Stimulated activated naive B cell treated with anti-CD40 and anti-IgM and Interleukin-4, amounts not matched to agents 10 μg/mL and 1 μg/mL and 100 μg/mL, for 72 hours (primary cell): ENCODE measurements around the gene ZNF44.

Experiments
- ATAC-seq, 2 donors: fragments of 150-1000 bp; cut with Tn5 transposase; replicated peaks; 2 replicates each; pipeline ENCODE4 v1.10.0; 2021; ENCODE audit warnings: moderate library complexity in 1 of 2
- DNase-seq: peaks from one replicate; pipeline ENCODE4 v3.0.0; 2021
- H3K27ac Mint-ChIP-seq: one replicate; pipeline ENCODE4 v1.8.0; 2022; ENCODE audit warnings: mild to moderate bottlenecking, mixed read lengths
- H3K27me3 Mint-ChIP-seq, 2 donors: one replicate each; pipeline ENCODE4 v1.8.0; 2022; ENCODE audit warnings: mixed read lengths in 2 of 2
- H3K36me3 Mint-ChIP-seq, 2 donors: one replicate each; pipeline ENCODE4 v1.8.0; 2022; ENCODE audit warnings: mixed read lengths in 2 of 2, mild to moderate bottlenecking in 1 of 2
- H3K4me1 Mint-ChIP-seq, 2 donors: one replicate each; pipeline ENCODE4 v1.8.0; 2022; ENCODE audit warnings: mixed read lengths in 2 of 2, mild to moderate bottlenecking in 1 of 2
- H3K4me3 Mint-ChIP-seq, 2 donors: one replicate each; pipeline ENCODE4 v1.8.0; 2022; ENCODE audit warnings: mild to moderate bottlenecking in 2 of 2, mixed read lengths in 2 of 2, moderate library complexity in 1 of 2
- H3K9me3 Mint-ChIP-seq, 2 donors: one replicate each; pipeline ENCODE4 v1.8.0; 2022; ENCODE audit warnings: mixed read lengths in 2 of 2, mild to moderate bottlenecking in 1 of 2

The ZNF44 gene

DNA sequence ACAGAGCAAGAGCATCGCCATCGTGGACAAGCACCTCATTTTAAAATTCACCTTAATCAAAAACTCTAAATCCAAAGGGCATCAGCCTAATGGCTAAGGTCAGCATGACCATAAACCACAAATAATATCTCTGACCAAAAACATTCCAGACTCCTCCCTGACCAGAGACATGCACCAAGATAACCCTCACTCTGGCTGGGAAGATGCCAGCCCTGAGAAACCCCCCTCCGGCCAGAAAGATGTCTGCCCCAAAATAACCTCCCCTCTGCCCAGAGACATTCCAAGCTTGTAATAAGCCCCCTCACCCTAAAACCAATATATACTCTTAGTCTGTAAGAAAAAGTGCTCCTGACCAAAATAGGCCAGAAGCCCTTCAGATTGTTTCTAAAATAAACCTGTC lies 61.7 kb downstream of the ZNF44 start:
- no peak overlapping the region for H3K27ac Mint-ChIP-seq
- H3K4me1 Mint-ChIP-seq, result peaks cover 4 to 6% of the 10 kb centered on the region in 2 donors
- H3K36me3 Mint-ChIP-seq, result peaks cover 47 to 71% of the 10 kb centered on the region in 2 donors

GRCh38 chr19:12230751-12231733 lies 63.6 kb downstream of the ZNF44 start:
- Mint-ChIP-seq H3K27me3 (no peaks in the 10 kb centered on the region), H3K27ac (no peak overlapping the region), H3K4me1 (peaks cover 4 to 6% of the 10 kb centered on the region in 2 donors), H3K36me3 (peaks cover 47 to 60% of the 10 kb centered on the region in 2 donors), H3K9me3 (peaks cover 0 to 3% of the 10 kb centered on the region in 2 donors), H3K4me3 (no peak overlapping the region)
- DNase-seq, result no peak
- ATAC-seq, result no peak

More for the DNA sequence above, 61.7 kb downstream of the ZNF44 start:
- peaks cover 0 to 3% of the 10 kb centered on the region in 2 donors for H3K9me3 Mint-ChIP-seq
- DNase-seq (no peak), ATAC-seq (no peak)
- no peaks in the 10 kb centered on the region for H3K27me3 Mint-ChIP-seq
- H3K4me3 Mint-ChIP-seq, result no peak overlapping the region

DNA sequence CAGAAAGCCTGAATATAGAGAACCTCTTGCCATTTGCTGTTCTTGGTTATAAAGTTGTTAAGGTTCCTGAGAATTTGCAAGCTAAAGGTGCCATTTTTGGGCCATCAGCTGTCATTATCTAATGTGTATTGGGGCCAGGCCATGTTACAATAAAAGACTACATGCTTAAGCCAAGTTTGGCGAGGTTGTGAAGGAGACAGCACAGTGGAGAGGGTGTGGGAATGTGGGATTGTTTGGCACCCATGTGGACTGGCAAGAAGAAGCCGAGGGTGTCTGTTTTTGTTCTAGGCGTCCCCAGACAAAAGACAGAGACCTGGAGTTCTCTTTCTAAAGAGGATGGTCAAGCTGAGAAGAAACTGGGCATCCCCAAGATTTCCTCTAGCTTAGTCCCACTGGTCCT lies 64.7 kb downstream of the ZNF44 start:
- no peaks in the 10 kb centered on the region for H3K27me3 Mint-ChIP-seq
- no peak overlapping the region for H3K4me3 Mint-ChIP-seq
- no peak for DNase-seq
- peaks cover 4 to 6% of the 10 kb centered on the region in 2 donors for H3K4me1 Mint-ChIP-seq
- H3K27ac Mint-ChIP-seq, result peak overlapping the region; percentile 7
- no peak for ATAC-seq
- H3K9me3 Mint-ChIP-seq, result peaks cover 0 to 3% of the 10 kb centered on the region in 2 donors
- peaks cover 47 to 55% of the 10 kb centered on the region in 2 donors for H3K36me3 Mint-ChIP-seq

DNA sequence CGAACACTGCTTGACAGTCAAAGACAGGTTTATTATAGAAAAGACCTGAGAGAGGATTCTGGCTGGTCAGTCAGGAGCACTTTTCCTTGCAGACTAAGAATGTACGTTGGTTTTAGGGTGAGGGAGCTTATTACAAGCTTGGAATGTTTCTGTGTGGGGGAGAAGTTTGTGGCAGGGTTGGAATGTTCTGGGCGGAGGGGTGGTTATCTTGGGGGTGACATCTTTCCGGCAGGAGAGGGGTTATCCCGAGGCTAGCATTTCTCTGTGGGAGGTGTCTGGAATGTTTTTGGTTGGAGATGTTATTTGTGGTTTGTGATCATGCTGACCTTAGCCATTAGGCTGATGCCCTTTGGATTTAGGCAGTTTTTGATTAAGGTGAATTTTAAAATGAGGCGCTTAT lies 70.0 kb downstream of the ZNF44 start:
- H3K9me3 Mint-ChIP-seq, result peaks cover 0 to 4% of the 10 kb centered on the region in 2 donors
- no peak for ATAC-seq
- H3K4me1 Mint-ChIP-seq, result peaks cover 0 to 7% of the 10 kb centered on the region in 2 donors

GRCh38 chr19:12222980-12223630 lies 71.6 kb downstream of the ZNF44 start:
- Mint-ChIP-seq H3K27me3 (no peaks in the 10 kb centered on the region), H3K9me3 (peaks cover 5 to 13% of the 10 kb centered on the region in 2 donors), H3K36me3 (peaks cover 23 to 46% of the 10 kb centered on the region in 2 donors), H3K4me3 (no peak overlapping the region), H3K4me1 (peaks cover 3 to 21% of the 10 kb centered on the region in 2 donors), H3K27ac (no peak overlapping the region)
- no peak for ATAC-seq
- no peak for DNase-seq

More for the DNA sequence above, 70.0 kb downstream of the ZNF44 start:
- Mint-ChIP-seq H3K27me3 (no peaks in the 10 kb centered on the region), H3K36me3 (peaks cover 21 to 43% of the 10 kb centered on the region in 2 donors), H3K27ac (no peak overlapping the region), H3K4me3 (no peak overlapping the region)
- DNase-seq, result no peak
